ENCODE results near the gene BDKRB2.

BDKRB2 gene

DNA sequence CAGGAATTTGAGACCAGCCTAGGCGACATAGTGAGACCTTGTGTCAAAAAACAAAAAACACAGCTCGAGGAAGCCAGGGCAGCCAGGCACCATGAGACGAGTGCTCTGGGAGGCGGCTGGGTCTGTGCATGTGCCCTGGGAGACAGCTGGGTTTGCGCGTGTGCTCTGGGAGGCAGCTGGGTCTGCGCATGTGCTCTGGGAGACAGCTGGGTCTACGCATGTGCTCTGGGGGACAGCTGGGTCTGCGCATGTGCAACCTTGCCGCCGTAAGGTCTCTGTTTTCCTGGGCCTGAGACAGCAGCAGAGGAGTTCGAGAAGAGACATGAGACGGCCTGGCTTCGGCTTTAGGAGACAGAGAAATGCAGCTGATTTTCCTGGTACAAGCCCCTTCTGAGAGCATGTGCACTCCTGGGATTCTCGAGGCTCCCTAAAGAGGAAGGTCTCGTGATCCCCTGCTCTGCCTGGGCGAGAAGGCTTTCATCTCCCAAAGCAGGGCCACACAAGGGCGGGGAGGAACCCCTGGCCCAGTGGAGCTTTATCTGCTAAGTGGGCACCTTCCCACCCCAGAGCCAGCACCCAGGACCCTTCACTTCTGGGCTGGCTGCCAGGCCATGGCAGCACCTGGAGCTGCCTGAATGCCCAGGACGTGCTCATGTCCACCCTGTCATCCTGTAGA lies 47.8 kb downstream of the BDKRB2 start:
- DNase-seq (ENCODE audit: low read depth in 2 of 2), result no peak

GRCh38 chr14:96252999-96253539 lies 48.4 kb downstream of the BDKRB2 start:
- no peak for DNase-seq (ENCODE audit: low read depth in 2 of 2)

- no peak for DNase-seq (ENCODE audit: low read depth in 2 of 2)
Observed at GRCh38 chr14:96254687-96255086, 50.0 kb downstream of the BDKRB2 start.

DNA sequence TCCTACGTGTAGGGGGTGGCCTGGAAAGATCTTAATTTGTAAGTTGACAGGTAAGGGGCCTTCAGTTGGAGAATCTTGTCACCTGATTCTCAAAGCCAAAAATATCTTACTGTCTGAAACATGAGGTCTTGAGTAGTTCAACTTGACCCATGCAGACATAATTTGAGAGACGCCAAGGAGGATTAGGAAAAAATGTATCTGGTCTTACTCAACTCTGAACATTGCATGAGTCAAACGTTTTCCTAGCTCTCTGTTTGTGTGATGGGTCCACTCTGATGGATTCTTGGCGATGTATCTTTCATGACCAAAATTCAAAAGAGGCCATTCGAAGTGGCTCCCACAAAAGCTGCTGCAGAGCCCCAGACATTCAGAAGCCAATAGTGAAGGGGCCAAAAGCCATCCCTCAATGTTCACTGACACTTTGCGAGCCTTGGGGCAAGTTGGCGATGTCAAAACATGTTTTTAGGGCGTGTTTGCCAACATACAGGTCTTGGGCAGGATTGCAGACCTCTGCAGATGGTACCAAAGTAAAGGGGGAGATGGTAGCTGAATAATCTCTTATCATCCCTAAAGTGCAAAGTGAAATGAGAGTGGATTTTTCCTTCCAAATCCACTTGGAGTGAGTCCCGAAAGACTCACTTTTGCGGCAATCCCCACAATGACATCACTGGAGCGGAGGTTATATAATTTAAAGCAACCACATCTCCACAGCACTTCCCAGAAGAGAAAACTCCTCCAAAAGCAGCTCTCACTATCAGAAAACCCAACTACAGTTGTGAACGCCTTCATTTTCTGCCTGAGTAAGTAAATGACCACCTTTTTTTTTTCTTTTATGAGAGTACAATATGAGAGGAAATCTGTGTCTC lies 51.1 kb downstream of the BDKRB2 start, which contains the start of gene BDKRB1:
Gene BDKRB1 (plus strand): TSS at position 710 of the 866 bp plus-strand sequence. CDS start 7,473 bp downstream, outside the sequence.
- DNase-seq (ENCODE audit: low read depth in 2 of 2), result no peak

DNA sequence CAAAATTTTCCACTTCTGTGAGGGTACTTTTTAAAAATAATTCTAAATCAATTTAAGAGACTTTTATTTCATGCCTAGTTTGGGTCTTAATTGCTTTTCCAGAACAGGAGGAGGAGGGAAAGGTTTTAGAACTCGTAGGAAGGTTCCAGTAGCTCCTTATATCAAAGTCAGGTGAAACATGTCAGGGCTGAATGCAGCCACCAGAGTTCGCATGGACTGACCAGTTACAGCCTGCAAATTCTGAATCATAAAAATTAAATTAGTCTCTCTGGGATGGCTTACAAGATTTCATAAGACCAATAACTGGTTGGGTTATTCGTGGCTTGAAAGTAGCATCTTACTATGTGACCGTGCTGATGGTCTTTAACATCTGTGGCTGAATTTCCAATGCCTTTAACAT lies 51.8 kb downstream of the BDKRB2 start:
- no peak for DNase-seq (ENCODE audit: low read depth in 2 of 2)

GRCh38 chr14:96257056-96257455 lies 52.4 kb downstream of the BDKRB2 start:
- no peak for DNase-seq (ENCODE audit: low read depth in 2 of 2)

DNA sequence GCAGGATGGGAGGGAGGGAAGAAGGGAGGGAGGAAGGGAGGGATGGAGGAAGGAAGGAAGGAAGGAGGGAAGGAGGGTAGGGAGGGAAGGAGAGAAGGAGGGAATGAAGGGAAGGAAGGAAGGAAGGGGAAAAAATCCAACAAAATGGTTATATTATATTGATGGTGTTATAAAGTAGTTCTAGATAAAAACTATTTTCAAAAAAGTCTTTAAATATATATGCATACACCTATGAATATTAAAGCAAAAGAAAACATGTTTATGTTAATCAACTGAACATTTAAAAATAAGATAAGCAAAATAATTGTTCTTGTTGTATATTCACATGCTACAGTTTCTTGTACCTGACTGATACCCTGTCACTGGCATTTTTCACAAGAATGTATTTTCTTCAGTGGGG lies 53.3 kb downstream of the BDKRB2 start:
- no peak for DNase-seq (ENCODE audit: low read depth in 2 of 2)

GRCh38 chr14:96260341-96260821 lies 55.7 kb downstream of the BDKRB2 start:
- DNase-seq (ENCODE audit: low read depth in 2 of 2), result no peak

DNA sequence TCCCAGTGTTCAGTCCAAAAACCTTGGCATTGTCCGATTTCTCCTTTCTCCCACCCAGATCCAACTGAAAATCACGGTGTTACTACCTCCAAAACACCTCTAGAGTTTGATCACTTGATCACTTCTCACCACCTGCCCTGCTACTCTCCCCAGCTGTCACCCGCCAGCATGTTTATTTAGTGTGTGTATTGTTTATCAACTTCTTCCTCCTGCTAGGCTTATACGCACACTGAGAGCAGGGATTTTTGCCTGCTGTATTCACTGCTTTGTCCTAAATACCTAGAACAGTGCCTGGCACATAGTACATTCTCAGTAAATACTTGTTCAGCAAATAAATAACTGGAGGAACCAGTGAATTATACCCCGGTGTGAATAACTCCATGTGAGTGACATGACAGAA lies 56.4 kb downstream of the BDKRB2 start:
- no peak for DNase-seq (ENCODE audit: low read depth in 2 of 2)

- DNase-seq (ENCODE audit: low read depth in 2 of 2), result no peak
Observed at GRCh38 chr14:96261772-96262655, 57.4 kb downstream of the BDKRB2 start.

DNA sequence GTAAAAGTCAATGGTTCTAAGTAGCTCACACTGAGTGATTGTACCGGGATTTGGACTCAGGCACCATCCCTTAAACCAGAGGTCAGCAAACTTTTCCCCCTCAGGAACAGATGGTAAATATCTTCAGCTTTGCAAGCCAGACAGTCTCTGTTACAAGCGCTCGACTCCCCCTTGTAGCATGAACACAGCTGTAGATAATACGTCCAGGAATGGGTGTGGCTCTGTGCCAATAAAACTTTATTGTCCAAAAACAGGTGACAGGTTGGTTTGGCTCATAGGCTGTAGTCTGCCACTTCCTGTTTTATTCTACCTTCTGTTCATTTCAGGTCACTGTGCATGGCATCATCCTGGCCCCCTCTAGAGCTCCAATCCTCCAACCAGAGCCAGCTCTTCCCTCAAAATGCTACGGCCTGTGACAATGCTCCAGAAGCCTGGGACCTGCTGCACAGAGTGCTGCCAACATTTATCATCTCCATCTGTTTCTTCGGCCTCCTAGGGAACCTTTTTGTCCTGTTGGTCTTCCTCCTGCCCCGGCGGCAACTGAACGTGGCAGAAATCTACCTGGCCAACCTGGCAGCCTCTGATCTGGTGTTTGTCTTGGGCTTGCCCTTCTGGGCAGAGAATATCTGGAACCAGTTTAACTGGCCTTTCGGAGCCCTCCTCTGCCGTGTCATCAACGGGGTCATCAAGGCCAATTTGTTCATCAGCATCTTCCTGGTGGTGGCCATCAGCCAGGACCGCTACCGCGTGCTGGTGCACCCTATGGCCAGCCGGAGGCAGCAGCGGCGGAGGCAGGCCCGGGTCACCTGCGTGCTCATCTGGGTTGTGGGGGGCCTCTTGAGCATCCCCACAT lies 58.9 kb downstream of the BDKRB2 start:
- DNase-seq (ENCODE audit: low read depth in 2 of 2), result no peak

- DNase-seq (ENCODE audit: low read depth in 2 of 2), result no peak
Observed at GRCh38 chr14:96264200-96264553, 59.5 kb downstream of the BDKRB2 start.

DNA sequence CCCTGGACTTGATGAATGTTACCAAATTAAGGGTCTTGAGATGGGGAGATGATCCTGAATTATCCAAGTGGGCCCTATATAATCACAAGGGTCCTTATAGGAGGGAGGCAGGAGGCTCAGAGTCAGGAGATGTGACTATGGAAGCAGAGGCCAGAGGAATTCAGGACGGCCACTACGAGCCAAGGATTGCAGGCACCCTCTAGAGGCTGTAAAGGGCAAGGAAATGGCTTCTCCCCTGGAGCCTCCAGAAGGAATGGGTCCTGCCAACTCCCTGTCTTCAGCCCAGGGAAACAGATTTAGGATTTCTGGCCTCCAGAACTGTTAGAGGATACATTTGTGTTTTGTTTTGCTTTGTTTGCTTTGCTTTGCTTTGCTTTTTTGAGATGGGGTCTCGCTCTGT lies 60.2 kb downstream of the BDKRB2 start:
- DNase-seq (ENCODE audit: low read depth in 2 of 2), result no peak

GRCh38 chr14:96265383-96266095 lies 60.9 kb downstream of the BDKRB2 start:
- DNase-seq (ENCODE audit: low read depth in 2 of 2), result no peak

DNA sequence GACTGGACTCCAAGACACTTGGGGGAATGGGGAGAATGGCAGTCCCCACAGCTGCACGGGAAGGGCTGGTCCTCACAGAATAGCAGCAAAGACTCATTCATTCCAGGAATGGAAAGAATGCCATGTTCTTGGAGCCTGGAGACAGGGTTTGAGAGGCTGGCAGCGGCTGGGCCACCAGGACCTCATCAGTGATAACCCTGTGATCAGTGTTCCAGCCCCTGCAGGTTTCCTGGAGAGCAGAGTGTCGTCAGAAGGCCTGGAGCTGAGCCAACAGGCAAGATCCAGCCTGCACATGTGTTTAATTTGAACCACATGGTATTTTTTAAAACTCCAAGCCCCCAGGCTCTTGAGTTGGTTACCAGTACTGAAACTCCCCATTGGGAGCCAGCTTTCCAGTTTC lies 62.7 kb downstream of the BDKRB2 start:
- no peak for DNase-seq (ENCODE audit: low read depth in 2 of 2)

GRCh38 chr14:96267916-96268315 lies 63.3 kb downstream of the BDKRB2 start:
- DNase-seq (ENCODE audit: low read depth in 2 of 2), result no peak

DNA sequence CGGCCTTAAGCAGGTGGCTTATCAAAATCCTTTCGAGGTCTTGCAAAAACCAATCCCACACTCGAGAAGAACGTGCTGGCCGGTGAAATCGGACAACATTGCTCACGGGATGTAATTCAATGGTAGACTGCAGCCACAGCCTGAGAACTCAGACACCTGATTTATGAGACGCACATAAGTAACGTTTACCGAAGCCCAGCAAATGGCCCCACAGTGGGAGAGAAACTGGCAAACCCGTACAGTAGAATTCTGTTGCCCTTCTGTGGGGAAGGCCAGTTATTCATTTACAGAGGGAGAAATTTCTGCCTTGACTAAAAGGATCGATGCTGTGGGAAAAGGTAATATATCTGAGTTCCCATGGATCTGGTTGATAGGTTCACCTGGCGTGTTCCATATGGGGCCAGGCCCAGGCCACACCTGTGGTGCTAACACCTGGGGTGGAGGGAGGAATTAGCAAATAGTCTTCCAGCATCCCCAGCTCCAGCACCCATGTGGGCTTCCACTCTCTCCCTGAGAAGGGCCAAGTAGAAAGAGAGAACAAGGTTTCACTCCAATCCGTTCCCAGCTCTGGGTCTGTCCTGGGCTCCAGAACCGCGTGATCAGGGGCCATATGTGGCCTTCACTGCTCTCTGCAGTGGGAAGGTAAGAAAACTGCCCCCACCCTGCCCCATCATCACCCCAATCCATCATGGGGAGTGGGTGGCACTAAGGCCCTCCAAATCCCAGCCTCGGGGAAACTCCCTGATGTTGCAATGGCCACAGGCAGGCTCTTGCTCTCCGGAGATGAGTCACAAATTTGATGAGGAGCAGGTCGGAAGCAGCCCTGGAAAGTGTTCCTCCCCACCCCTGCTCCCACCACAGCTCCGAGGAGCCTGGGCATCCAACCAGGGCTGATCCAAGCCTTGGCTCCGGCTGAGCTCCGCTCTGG lies 64.1 kb downstream of the BDKRB2 start:
- DNase-seq (ENCODE audit: low read depth in 2 of 2), result no peak

DNA sequence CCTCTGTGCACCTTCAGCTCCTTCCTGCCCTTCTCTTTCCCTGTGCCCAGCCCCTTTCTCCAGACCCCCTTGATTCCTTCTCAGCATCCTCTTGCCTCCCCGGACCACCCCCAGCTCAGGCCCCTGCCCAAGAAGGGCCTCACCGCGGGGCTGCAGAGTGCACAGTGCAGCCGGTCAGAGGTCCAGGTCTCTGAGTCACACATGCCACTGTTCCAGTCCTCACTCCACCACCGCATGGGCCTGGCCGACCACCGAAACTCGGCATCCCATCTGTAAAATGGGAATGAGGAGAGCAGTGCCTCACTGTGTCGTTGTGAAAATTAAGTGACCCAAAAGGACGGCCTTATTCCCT lies 64.7 kb downstream of the BDKRB2 start:
- DNase-seq (ENCODE audit: low read depth in 2 of 2), result no peak

All from stimulated activated CD4-positive, alpha-beta T cell treated with anti-CD3 and anti-CD28 coated beads, Interleukin-1b, Interleukin-23, amount 100 ng/mL, for 4 hours (primary cell).